Activated naive CD8-positive, alpha-beta T cell treated with anti-CD3 and anti-CD28 coated beads, Interleukin-2, amount 10 ng/mL, durations not matched to agents 7 days and 5 days (primary cell): Measurements from ENCODE around the gene BRIX1. TPM values are rescaled to one million over a fixed set of nuclear protein-coding genes. Genes with fewer than 3 reads are reported as not detected.

Experiments
- ATAC-seq: fragments of 150-1000 bp; cut with Tn5 transposase; one replicate; pipeline ENCODE4 v1.10.0; 2021; ENCODE audit warnings: low read depth, moderate library complexity
- POLR2A ChIA-PET: fragments of 350-600 bp; sonication (Branson Sonifier 250); formaldehyde crosslinking; loops from one replicate; lab custom pipeline; 2021; ENCODE audit warnings: antibody characterized with exemption; lab: Charles Lee
- DNase-seq: peaks from one replicate; pipeline ENCODE4 v3.0.0; 2021
- H3K27ac Mint-ChIP-seq: one replicate; pipeline ENCODE4 v1.8.0; 2022; ENCODE audit warnings: mild to moderate bottlenecking, mixed read lengths
- H3K27me3 Mint-ChIP-seq: one replicate; pipeline ENCODE4 v1.8.0; 2022; ENCODE audit warnings: mild to moderate bottlenecking, moderate library complexity, mixed read lengths
- H3K36me3 Mint-ChIP-seq: one replicate; pipeline ENCODE4 v1.8.0; 2021; ENCODE audit warnings: mild to moderate bottlenecking, mixed read lengths
- H3K4me1 Mint-ChIP-seq: one replicate; pipeline ENCODE4 v1.8.0; 2021; ENCODE audit warnings: mixed read lengths
- H3K4me3 Mint-ChIP-seq: one replicate; pipeline ENCODE4 v1.8.0; 2022; ENCODE audit warnings: mild to moderate bottlenecking, moderate library complexity, mixed read lengths
- H3K9me3 Mint-ChIP-seq: one replicate; pipeline ENCODE4 v1.8.0; 2021; ENCODE audit warnings: mixed read lengths
- total RNA-seq, 2 experiments: library from RNA; stranded (reverse); gene quantifications; one replicate each; pipeline ENCODE4 v1.2.3, GENCODE V29; 2021

BRIX1 gene
- 10 to 100 TPM; 32.9 to 33.9 TPM for total RNA-seq

- H3K27ac Mint-ChIP-seq, result peak within 1 kb of the TSS; percentile 40
These were observed at the start of gene BRIX1, which contains the start of gene RAD1 for GRCh38 chr5:34915139-34915855. Gene BRIX1 (plus strand): TSS chr5:34915711. CDS start chr5:34915739, 28 bp downstream. Gene RAD1 (minus strand): TSS chr5:34915504. CDS start chr5:34914892, 612 bp downstream.

GRCh38 chr5:34866989-34867471 is 48.5 kb upstream of the BRIX1 start:
- DNase-seq (no peak), ATAC-seq (no peak)
- no peaks in the 10 kb centered on the region for H3K27me3 Mint-ChIP-seq
- H3K9me3 Mint-ChIP-seq, result no peaks in the 10 kb centered on the region
- no peaks in the 10 kb centered on the region for H3K4me1 Mint-ChIP-seq
- POLR2A ChIA-PET, result no interaction called here
- no peaks in the 10 kb centered on the region for H3K36me3 Mint-ChIP-seq
- H3K4me3 Mint-ChIP-seq, result no peak overlapping the region
- H3K27ac Mint-ChIP-seq, result no peak overlapping the region

More at GRCh38 chr5:34915139-34915855, at the start of gene BRIX1, which contains the start of gene RAD1:
- DNase-seq, result peak; percentile 95
- peak; percentile 96 for ATAC-seq
- Mint-ChIP-seq H3K27me3 (no peaks in the 10 kb centered on the region), H3K9me3 (no peaks in the 10 kb centered on the region), H3K4me3 (no peak within 1 kb of the TSS), H3K4me1 (peaks cover 25% of the 10 kb centered on the region), H3K36me3 (peaks cover 19% of the 10 kb centered on the region)
- POLR2A ChIA-PET, result interaction anchor here (0.6 to 6.2 kb wide), 11 partner anchors 9 to 1238 kb away, joined by 3 to 108 read pairs (median 4); partner anchors contain the start of genes DNAJC21 and TTC23L

- Mint-ChIP-seq H3K9me3 (no peaks in the 10 kb centered on the region), H3K27me3 (no peaks in the 10 kb centered on the region), H3K4me3 (no peak overlapping the region), H3K36me3 (no peaks in the 10 kb centered on the region), H3K4me1 (no peaks in the 10 kb centered on the region), H3K27ac (no peak overlapping the region)
- ATAC-seq (no peak), DNase-seq (no peak)
- POLR2A ChIA-PET, result no interaction called here
These were observed 47.9 kb upstream of the BRIX1 start for GRCh38 chr5:34867660-34868059.

GRCh38 chr5:34868791-34869190 is 46.7 kb upstream of the BRIX1 start:
- POLR2A ChIA-PET, result no interaction called here
- DNase-seq (no peak), ATAC-seq (no peak)
- Mint-ChIP-seq H3K4me1 (no peaks in the 10 kb centered on the region), H3K36me3 (no peaks in the 10 kb centered on the region), H3K4me3 (no peak overlapping the region), H3K9me3 (no peaks in the 10 kb centered on the region), H3K27me3 (no peaks in the 10 kb centered on the region), H3K27ac (no peak overlapping the region)

- Mint-ChIP-seq H3K36me3 (no peaks in the 10 kb centered on the region), H3K27ac (no peak overlapping the region), H3K27me3 (no peaks in the 10 kb centered on the region), H3K4me1 (no peaks in the 10 kb centered on the region), H3K9me3 (no peaks in the 10 kb centered on the region), H3K4me3 (no peak overlapping the region)
- ATAC-seq, result no peak
- POLR2A ChIA-PET, result no interaction called here
- no peak for DNase-seq
These were observed 46.3 kb upstream of the BRIX1 start for GRCh38 chr5:34869256-34869655.

GRCh38 chr5:34870382-34870781 is 45.1 kb upstream of the BRIX1 start:
- Mint-ChIP-seq H3K36me3 (no peaks in the 10 kb centered on the region), H3K27ac (no peak overlapping the region), H3K9me3 (peaks cover under 1% of the 10 kb centered on the region), H3K4me3 (no peak overlapping the region), H3K27me3 (peaks cover 2% of the 10 kb centered on the region), H3K4me1 (no peaks in the 10 kb centered on the region)
- ATAC-seq (no peak), DNase-seq (no peak)
- POLR2A ChIA-PET, result no interaction called here

- DNase-seq, result no peak
- POLR2A ChIA-PET, result no interaction called here
- Mint-ChIP-seq H3K9me3 (peaks cover 6% of the 10 kb centered on the region), H3K36me3 (no peaks in the 10 kb centered on the region), H3K4me1 (no peaks in the 10 kb centered on the region), H3K4me3 (no peak overlapping the region), H3K27me3 (peaks cover 2% of the 10 kb centered on the region), H3K27ac (no peak overlapping the region)
- no peak for ATAC-seq
These were observed 39.2 kb upstream of the BRIX1 start for GRCh38 chr5:34876275-34876674.

GRCh38 chr5:34881246-34881645 is 34.3 kb upstream of the BRIX1 start:
- Mint-ChIP-seq H3K27me3 (peaks cover 4% of the 10 kb centered on the region), H3K36me3 (no peaks in the 10 kb centered on the region), H3K9me3 (peaks cover under 1% of the 10 kb centered on the region), H3K4me1 (no peaks in the 10 kb centered on the region), H3K4me3 (no peak overlapping the region), H3K27ac (no peak overlapping the region)
- DNase-seq (no peak), ATAC-seq (no peak)
- POLR2A ChIA-PET, result no interaction called here

GRCh38 chr5:34886392-34887119 is 29.0 kb upstream of the BRIX1 start:
- Mint-ChIP-seq H3K4me1 (no peaks in the 10 kb centered on the region), H3K36me3 (no peaks in the 10 kb centered on the region), H3K27ac (no peak overlapping the region), H3K9me3 (no peaks in the 10 kb centered on the region), H3K4me3 (no peak overlapping the region), H3K27me3 (peaks cover 9% of the 10 kb centered on the region)
- DNase-seq (no peak), ATAC-seq (no peak)
- POLR2A ChIA-PET, result interaction anchor here (0.6 kb wide), 1 partner anchor 42 kb away, joined by 3 read pairs; no protein-coding TSS in a partner anchor

GRCh38 chr5:34889394-34889793 is 26.1 kb upstream of the BRIX1 start:
- H3K36me3 Mint-ChIP-seq, result no peaks in the 10 kb centered on the region
- no peak for DNase-seq
- no peak overlapping the region for H3K27ac Mint-ChIP-seq
- H3K9me3 Mint-ChIP-seq, result no peaks in the 10 kb centered on the region
- POLR2A ChIA-PET, result no interaction called here
- H3K4me1 Mint-ChIP-seq, result no peaks in the 10 kb centered on the region
- no peak overlapping the region for H3K4me3 Mint-ChIP-seq
- H3K27me3 Mint-ChIP-seq, result peaks cover 5% of the 10 kb centered on the region
- no peak for ATAC-seq

GRCh38 chr5:34891981-34892380 is 23.5 kb upstream of the BRIX1 start:
- POLR2A ChIA-PET, result interaction anchor here (1.3 kb wide), 1 partner anchor 23 kb away, joined by 4 read pairs; the partner anchor contains the start of genes BRIX1 and RAD1
- Mint-ChIP-seq H3K27me3 (peaks cover 3% of the 10 kb centered on the region), H3K36me3 (peaks cover 4% of the 10 kb centered on the region), H3K4me3 (no peak overlapping the region), H3K9me3 (no peaks in the 10 kb centered on the region), H3K4me1 (no peaks in the 10 kb centered on the region), H3K27ac (no peak overlapping the region)
- ATAC-seq, result no peak
- DNase-seq, result no peak

GRCh38 chr5:34892414-34892813 is 23.1 kb upstream of the BRIX1 start:
- Mint-ChIP-seq H3K9me3 (no peaks in the 10 kb centered on the region), H3K27me3 (no peaks in the 10 kb centered on the region), H3K4me1 (no peaks in the 10 kb centered on the region), H3K27ac (no peak overlapping the region), H3K4me3 (no peak overlapping the region), H3K36me3 (peaks cover 4% of the 10 kb centered on the region)
- no peak for DNase-seq
- POLR2A ChIA-PET, result interaction anchor here (1.3 kb wide), 1 partner anchor 23 kb away, joined by 4 read pairs; the partner anchor contains the start of genes BRIX1 and RAD1
- no peak for ATAC-seq

- Mint-ChIP-seq H3K4me3 (no peak overlapping the region), H3K4me1 (no peaks in the 10 kb centered on the region), H3K27ac (no peak overlapping the region), H3K27me3 (no peaks in the 10 kb centered on the region), H3K36me3 (peaks cover 4% of the 10 kb centered on the region), H3K9me3 (no peaks in the 10 kb centered on the region)
- no peak for ATAC-seq
- DNase-seq, result no peak
- POLR2A ChIA-PET, result no interaction called here
These were observed 20.8 kb upstream of the BRIX1 start for GRCh38 chr5:34894716-34895115.
